PFSK-1 (cell line): ENCODE measurements around the gene PLEKHG4B.

Experiments
- FOXP2 ChIP-seq: optimal IDR thresholded peaks from 2 replicates; pipeline ENCODE3; 2011; ENCODE audit warnings: borderline replicate concordance, control low read depth, inconsistent platforms; ENCODE audit not compliant: insufficient read depth; ENCODE audit errors: extremely low read length, extremely low read depth
- POLR2AphosphoS5 ChIP-seq: IDR thresholded peaks from 2 replicates; pipeline ENCODE4 v1.6.1; 2012; ENCODE audit warnings: low read depth, mild to moderate bottlenecking, control low read depth, low read length, moderate library complexity
- REST ChIP-seq, 2 experiments: IDR thresholded peaks; 2 replicates each; pipeline versions ENCODE4 v1.6.1 to v1.8.0; 2011 to 2012; ENCODE audit warnings: low read depth in 2 of 2, low read length in 2 of 2, control low read depth in 1 of 2, inconsistent platforms in 1 of 2, mild to moderate bottlenecking in 1 of 2, moderate library complexity in 1 of 2; ENCODE audit not compliant: insufficient read depth in 1 of 2
- SIN3A ChIP-seq: IDR thresholded peaks from 2 replicates; pipeline ENCODE4 v1.6.1; 2012; ENCODE audit warnings: mild to moderate bottlenecking, low read length, moderate library complexity, borderline replicate concordance; ENCODE audit not compliant: insufficient read depth
- TAF1 ChIP-seq: IDR thresholded peaks from 2 replicates; pipeline ENCODE4 v1.6.1; 2012; ENCODE audit warnings: low read length, control low read depth, borderline replicate concordance; ENCODE audit not compliant: insufficient read depth

DNA sequence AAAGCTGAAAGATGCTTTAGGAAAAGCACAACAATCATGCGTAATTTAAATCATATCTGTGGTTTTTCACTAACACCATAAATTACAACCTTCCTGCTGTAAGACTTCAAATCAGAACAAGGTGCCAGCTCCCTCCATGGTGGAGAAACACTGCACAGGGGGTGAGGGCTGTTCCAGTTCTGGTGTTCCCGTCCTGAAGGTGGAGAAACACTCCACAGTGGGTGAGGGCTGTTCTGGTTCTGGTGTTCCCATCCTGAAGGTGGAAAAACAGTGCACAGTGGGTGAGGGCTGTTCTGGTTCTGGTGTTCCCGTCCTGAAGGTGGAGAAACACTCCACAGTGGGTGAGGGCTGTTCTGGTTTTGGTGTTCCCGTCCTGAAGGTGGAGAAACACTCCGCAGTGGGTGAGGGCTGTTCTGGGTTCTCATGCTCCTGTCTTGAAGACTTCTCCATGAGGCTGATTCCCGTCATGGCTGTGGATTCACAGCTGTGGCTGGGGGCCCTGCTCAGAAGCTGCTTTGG, 12.9 kb downstream of the PLEKHG4B start:
- no peak for TF ChIP-seq POLR2AphosphoS5
- TF ChIP-seq TAF1, result no peak
- no peak for TF ChIP-seq SIN3A
- no peak for TF ChIP-seq REST (IDR thresholded peaks at IDR 0.05; ENCODE audit: insufficient read depth in 1 of 2, low read depth in 2 of 2, low read length in 2 of 2)
- TF ChIP-seq FOXP2, result no peak
